Measurements from ENCODE around the gene RBM33. TPM values are rescaled to one million over a fixed set of nuclear protein-coding genes. Genes with fewer than 3 reads are reported as not detected.

The RBM33 gene
- total RNA-seq, 1 experiment from 2014 or later = 80.5 TPM

DNA sequence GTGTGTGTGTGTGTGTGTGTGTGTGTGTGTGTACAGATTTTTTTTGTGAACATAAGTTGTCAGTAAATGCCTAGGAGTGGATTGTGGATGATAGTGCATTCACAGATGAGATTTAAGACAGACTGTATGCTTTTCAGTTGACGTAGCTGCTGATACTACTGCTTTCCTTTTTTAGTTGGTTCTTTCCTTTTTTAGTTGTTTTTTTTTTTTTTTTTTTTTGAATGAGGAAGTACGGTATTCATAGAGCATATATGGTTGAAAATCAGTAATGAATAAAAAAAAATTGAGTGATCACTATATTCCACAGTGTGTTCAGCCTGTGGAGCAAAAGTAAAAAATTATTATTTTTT lies 80.5 kb downstream of the RBM33 start:
- H3K4me3 Mint-ChIP-seq (ENCODE audit: unreplicated experiment) = no peak overlapping the region
- H3K27ac Mint-ChIP-seq (ENCODE audit: low read depth, unreplicated experiment) = no peak overlapping the region
- H3K27me3 Mint-ChIP-seq (ENCODE audit: insufficient read depth, unreplicated experiment) = no peaks in the 10 kb centered on the region
- peaks cover 49% of the 10 kb centered on the region for H3K36me3 Mint-ChIP-seq (ENCODE audit: insufficient read depth, unreplicated experiment)
- DNase-seq (ENCODE audit: unreplicated experiment) = no peak
- peaks cover 5% of the 10 kb centered on the region for H3K4me1 Mint-ChIP-seq (ENCODE audit: insufficient read depth, unreplicated experiment)
- CTCF ChIA-PET = no interaction called here
- TF ChIP-seq, protein P1, sequence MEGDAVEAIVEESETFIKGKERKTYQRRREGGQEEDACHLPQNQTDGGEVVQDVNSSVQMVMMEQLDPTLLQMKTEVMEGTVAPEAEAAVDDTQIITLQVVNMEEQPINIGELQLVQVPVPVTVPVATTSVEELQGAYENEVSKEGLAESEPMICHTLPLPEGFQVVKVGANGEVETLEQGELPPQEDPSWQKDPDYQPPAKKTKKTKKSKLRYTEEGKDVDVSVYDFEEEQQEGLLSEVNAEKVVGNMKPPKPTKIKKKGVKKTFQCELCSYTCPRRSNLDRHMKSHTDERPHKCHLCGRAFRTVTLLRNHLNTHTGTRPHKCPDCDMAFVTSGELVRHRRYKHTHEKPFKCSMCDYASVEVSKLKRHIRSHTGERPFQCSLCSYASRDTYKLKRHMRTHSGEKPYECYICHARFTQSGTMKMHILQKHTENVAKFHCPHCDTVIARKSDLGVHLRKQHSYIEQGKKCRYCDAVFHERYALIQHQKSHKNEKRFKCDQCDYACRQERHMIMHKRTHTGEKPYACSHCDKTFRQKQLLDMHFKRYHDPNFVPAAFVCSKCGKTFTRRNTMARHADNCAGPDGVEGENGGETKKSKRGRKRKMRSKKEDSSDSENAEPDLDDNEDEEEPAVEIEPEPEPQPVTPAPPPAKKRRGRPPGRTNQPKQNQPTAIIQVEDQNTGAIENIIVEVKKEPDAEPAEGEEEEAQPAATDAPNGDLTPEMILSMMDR (IDR thresholded peaks at IDR 0.05; ENCODE audit: unreplicated experiment) = no peak
- BruUV-seq (replicated peaks) = no TSS peak
- H3K9me3 Mint-ChIP-seq (ENCODE audit: unreplicated experiment) = no peaks in the 10 kb centered on the region
- POLR2A ChIA-PET = no interaction called here
- intact Hi-C loops (cut with micrococcal nuclease) = no loop called here

DNA sequence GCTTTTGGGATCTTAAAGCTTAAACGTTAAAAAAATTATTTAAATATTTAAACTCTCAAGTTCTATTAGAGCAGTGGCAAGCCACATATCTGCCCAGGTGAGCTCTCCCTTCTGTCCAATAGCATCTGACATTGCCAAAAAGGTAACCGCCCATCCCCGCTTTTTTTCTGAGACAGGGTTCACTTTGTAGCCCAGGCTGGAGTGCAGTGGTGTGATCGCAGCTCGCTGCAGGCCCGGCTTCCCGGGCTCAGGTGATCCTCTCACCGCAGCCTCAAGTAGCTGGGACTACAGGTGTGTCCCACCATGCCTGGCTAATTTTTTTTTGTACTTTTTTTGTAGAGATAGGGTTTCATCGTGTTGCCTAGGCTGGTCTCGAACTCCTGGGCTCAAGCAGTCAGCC lies 83.2 kb downstream of the RBM33 start:
- POLR2A ChIA-PET = interaction anchor here (0.6 to 1.3 kb wide), 2 partner anchors 83 to 429 kb away, joined by 3 to 4 read pairs; partner anchors contain the start of gene RBM33
- no peak overlapping the region for H3K27ac Mint-ChIP-seq (ENCODE audit: low read depth, unreplicated experiment)
- H3K9me3 Mint-ChIP-seq (ENCODE audit: unreplicated experiment) = no peaks in the 10 kb centered on the region
- intact Hi-C loops (cut with micrococcal nuclease) = no loop called here
- H3K4me3 Mint-ChIP-seq (ENCODE audit: unreplicated experiment) = no peak overlapping the region
- TF ChIP-seq, protein P1 (IDR thresholded peaks at IDR 0.05; ENCODE audit: unreplicated experiment) = no peak
- H3K36me3 Mint-ChIP-seq (ENCODE audit: insufficient read depth, unreplicated experiment) = peaks cover 35% of the 10 kb centered on the region
- CTCF ChIA-PET = interaction anchor here (0.5 to 7.4 kb wide), 4 partner anchors 129 to 1612 kb away, joined by 3 to 45 read pairs (median 3); no protein-coding TSS in a partner anchor
- peaks cover 22% of the 10 kb centered on the region for H3K4me1 Mint-ChIP-seq (ENCODE audit: insufficient read depth, unreplicated experiment)
- no peak for DNase-seq (ENCODE audit: unreplicated experiment)
- no peaks in the 10 kb centered on the region for H3K27me3 Mint-ChIP-seq (ENCODE audit: insufficient read depth, unreplicated experiment)
- no TSS peak for BruUV-seq (replicated peaks)

DNA sequence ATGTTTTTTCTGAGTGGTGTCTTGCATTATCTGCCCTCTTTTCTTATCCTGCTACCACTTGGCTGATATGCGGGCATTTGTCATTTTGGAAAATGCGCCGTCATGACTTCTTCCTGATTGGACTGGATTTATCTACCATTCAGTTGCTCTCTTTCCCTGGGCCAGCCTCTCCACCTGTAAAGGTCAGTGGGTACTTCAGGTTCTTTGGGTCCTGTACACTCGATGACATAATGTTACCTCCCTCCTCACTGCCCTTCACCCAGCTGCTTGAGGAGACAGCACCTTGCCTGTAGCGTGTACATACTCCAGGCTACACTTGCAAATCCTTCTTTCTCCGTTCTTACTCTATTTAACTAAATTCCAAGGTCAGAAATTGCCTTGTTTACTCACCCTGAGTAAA lies 83.7 kb downstream of the RBM33 start:
- POLR2A ChIA-PET = interaction anchor here (0.6 to 1.3 kb wide), 2 partner anchors 84 to 429 kb away, joined by 3 to 4 read pairs; partner anchors contain the start of gene RBM33
- DNase-seq (ENCODE audit: unreplicated experiment) = no peak
- no peak overlapping the region for H3K27ac Mint-ChIP-seq (ENCODE audit: low read depth, unreplicated experiment)
- peaks cover 22% of the 10 kb centered on the region for H3K4me1 Mint-ChIP-seq (ENCODE audit: insufficient read depth, unreplicated experiment)
- no peaks in the 10 kb centered on the region for H3K27me3 Mint-ChIP-seq (ENCODE audit: insufficient read depth, unreplicated experiment)
- TF ChIP-seq, protein P1 (IDR thresholded peaks at IDR 0.05; ENCODE audit: unreplicated experiment) = no peak
- intact Hi-C loops (cut with micrococcal nuclease) = no loop called here
- H3K4me3 Mint-ChIP-seq (ENCODE audit: unreplicated experiment) = no peak overlapping the region
- BruUV-seq (replicated peaks) = no TSS peak
- CTCF ChIA-PET = interaction anchor here (1.4 to 7.4 kb wide), 2 partner anchors 130 to 801 kb away, joined by 3 to 45 read pairs; no protein-coding TSS in a partner anchor
- H3K9me3 Mint-ChIP-seq (ENCODE audit: unreplicated experiment) = no peaks in the 10 kb centered on the region
- H3K36me3 Mint-ChIP-seq (ENCODE audit: insufficient read depth, unreplicated experiment) = peaks cover 39% of the 10 kb centered on the region

DNA sequence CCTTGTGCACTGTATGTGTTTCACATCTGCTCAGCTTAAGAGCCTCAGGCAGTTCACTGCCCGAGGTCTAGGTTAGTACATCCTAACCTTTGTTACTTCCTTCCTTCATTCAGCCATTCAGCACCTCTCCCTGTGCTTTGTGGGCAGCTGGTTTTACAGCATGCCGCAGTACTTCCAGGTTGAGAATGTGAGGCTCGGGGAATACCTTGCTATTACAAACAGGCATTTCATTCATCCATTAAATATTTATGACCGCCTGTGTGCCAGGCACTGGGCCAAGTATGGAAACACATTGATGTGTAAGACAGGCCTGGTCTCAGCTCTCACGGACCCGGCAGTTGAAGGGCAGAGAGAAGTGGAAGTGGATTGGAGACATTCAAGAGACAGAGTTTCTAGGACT lies 85.4 kb downstream of the RBM33 start:
- TF ChIP-seq, protein P1 (IDR thresholded peaks at IDR 0.05; ENCODE audit: unreplicated experiment) = no peak
- H3K4me1 Mint-ChIP-seq (ENCODE audit: insufficient read depth, unreplicated experiment) = peaks cover 22% of the 10 kb centered on the region
- ChIA-PET CTCF (interaction anchor here (0.6 to 7.4 kb wide), 6 partner anchors 9 to 350 kb away, joined by 3 to 45 read pairs (median 4); no protein-coding TSS in a partner anchor), POLR2A (interaction anchor here (0.5 to 3.1 kb wide), 4 partner anchors 64 to 708 kb away, joined by 3 to 10 read pairs (median 4); partner anchors contain the start of gene RBM33)
- peaks cover 33% of the 10 kb centered on the region for H3K36me3 Mint-ChIP-seq (ENCODE audit: insufficient read depth, unreplicated experiment)
- no peaks in the 10 kb centered on the region for H3K9me3 Mint-ChIP-seq (ENCODE audit: unreplicated experiment)
- peak overlapping the region; percentile 75 for H3K27ac Mint-ChIP-seq (ENCODE audit: low read depth, unreplicated experiment)
- H3K4me3 Mint-ChIP-seq (ENCODE audit: unreplicated experiment) = no peak overlapping the region
- no TSS peak for BruUV-seq (replicated peaks)
- H3K27me3 Mint-ChIP-seq (ENCODE audit: insufficient read depth, unreplicated experiment) = no peaks in the 10 kb centered on the region
- intact Hi-C loops (cut with micrococcal nuclease) = loop anchor here (2.0 to 10.0 kb wide), 3 partner anchors 77 to 805 kb away; partner anchors contain the start of gene RBM33
- peak; percentile 50 for DNase-seq (ENCODE audit: unreplicated experiment)

All from MCF 10A (cell line).